WERI-Rb-1 (cell line): ENCODE measurements around the gene COL18A1.

Experiments used
- DNase-seq: peaks from one replicate; pipeline ENCODE4 v3.0.0-alpha.2; 2020
- H3K27ac ChIP-seq: fragments of 250-450 bp; sonication (Bioruptor Pico); 2 replicates; pipeline ENCODE4 v1.5.1; 2020; ENCODE audit warnings: mild to moderate bottlenecking, moderate library complexity
- H3K27me3 ChIP-seq: fragments of 250-450 bp; sonication (Bioruptor Pico); 2 replicates; pipeline ENCODE4 v1.5.1; 2021; ENCODE audit warnings: mild to moderate bottlenecking, low read depth, moderate library complexity; ENCODE audit not compliant: insufficient read depth, severe bottlenecking
- H3K36me3 ChIP-seq: fragments of 250-450 bp; sonication (Bioruptor Pico); 2 replicates; pipeline ENCODE4 v1.5.1; 2020; ENCODE audit warnings: mild to moderate bottlenecking, moderate library complexity
- H3K4me3 ChIP-seq: 2 replicates; pipeline ENCODE4 v1.5.1; 2011; ENCODE audit warnings: low read depth, mild to moderate bottlenecking, control low read depth, low read length
- H3K9me3 ChIP-seq: fragments of 250-450 bp; sonication (Bioruptor Pico); 2 replicates; pipeline ENCODE4 v1.5.1; 2021; ENCODE audit warnings: mild to moderate bottlenecking, moderate library complexity; ENCODE audit not compliant: severe bottlenecking
- TF ChIP-seq, protein P1 (sequence below): IDR thresholded peaks from 2 replicates; pipeline ENCODE4 v1.5.1; 2011; ENCODE audit warnings: low read depth, mild to moderate bottlenecking, control low read depth, inconsistent platforms, low read length

Gene COL18A1

DNA sequence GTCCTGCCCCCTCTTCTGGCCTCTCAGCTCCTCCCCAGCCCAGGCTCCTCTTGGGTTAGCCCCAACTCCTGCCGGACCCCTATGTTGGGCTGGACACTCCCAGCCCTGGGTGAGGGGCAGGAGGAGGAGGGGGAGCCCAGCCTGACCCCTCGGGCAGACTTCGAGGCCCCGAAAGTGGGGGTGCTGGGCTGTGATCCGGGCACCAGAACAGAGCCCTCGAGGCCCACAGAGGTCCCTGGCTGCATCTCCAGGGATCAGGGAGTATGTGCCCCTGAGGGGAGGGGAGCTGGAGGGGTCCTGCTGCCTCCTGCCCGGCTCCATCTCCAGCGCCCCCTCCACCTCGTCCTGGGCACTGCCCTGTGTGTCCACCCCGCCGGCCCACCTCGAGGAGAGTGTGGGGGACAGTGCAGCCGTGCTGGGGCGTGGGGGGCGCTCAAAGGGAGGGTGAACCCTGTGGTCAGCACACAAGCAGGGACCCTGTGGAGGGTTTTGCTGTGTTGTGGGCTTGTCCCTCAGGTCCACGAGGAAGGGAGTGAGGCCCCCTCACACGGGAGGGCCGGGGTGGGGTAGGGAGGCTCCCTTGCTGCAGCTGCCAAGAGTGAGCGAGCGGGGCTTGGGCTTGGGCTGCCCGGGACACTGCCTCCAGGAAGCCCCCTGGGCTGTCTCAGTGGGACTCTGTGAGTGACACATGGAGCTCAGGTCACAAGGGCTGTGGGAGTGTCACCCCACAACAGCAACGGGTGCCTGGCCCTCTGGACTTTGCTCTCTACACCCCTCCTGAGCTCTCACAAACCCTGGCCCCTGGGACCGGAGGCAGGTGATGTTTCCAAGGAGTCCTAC is 54.4 kb downstream of the COL18A1 start:
- TF ChIP-seq, protein P1, sequence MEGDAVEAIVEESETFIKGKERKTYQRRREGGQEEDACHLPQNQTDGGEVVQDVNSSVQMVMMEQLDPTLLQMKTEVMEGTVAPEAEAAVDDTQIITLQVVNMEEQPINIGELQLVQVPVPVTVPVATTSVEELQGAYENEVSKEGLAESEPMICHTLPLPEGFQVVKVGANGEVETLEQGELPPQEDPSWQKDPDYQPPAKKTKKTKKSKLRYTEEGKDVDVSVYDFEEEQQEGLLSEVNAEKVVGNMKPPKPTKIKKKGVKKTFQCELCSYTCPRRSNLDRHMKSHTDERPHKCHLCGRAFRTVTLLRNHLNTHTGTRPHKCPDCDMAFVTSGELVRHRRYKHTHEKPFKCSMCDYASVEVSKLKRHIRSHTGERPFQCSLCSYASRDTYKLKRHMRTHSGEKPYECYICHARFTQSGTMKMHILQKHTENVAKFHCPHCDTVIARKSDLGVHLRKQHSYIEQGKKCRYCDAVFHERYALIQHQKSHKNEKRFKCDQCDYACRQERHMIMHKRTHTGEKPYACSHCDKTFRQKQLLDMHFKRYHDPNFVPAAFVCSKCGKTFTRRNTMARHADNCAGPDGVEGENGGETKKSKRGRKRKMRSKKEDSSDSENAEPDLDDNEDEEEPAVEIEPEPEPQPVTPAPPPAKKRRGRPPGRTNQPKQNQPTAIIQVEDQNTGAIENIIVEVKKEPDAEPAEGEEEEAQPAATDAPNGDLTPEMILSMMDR: no peak
- no peak for DNase-seq
- H3K36me3 ChIP-seq: no peaks in the 10 kb centered on the region
- no peak overlapping the region for H3K4me3 ChIP-seq
- peaks cover 8% of the 10 kb centered on the region for H3K9me3 ChIP-seq
- no peak overlapping the region for H3K27ac ChIP-seq
- H3K27me3 ChIP-seq: no peaks in the 10 kb centered on the region

DNA sequence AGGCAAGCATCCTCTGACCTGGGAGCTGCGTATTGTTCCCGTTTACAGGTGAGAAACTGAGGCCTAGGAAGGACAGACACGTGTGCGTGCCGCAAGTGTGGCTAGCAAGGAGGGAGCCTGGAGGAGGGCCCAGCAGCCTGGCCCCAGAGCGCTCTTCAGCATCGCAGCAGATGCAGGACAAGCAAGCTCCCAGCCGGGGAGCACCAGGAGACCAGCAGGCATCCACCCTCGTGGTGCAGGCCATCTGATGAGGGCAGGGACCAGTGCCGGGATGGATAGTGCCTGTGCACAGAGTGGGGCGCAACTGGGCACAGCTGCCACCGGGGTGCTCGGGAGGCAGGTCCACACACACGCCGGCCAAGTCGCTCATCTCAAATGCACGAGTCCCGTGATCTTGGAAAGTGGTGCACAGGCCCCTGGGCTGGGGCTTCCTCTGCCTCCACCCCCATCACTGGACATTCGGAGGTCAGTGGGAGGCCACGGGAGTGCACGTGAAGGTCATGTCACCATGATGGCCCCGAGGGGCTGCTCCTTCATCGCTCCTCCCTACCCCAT is 55.1 kb downstream of the COL18A1 start:
- Histone ChIP-seq H3K27ac (no peak overlapping the region), H3K4me3 (no peak overlapping the region), H3K36me3 (no peaks in the 10 kb centered on the region), H3K9me3 (peaks cover 8% of the 10 kb centered on the region), H3K27me3 (no peaks in the 10 kb centered on the region)
- no peak for DNase-seq
- TF ChIP-seq, protein P1: no peak

DNA sequence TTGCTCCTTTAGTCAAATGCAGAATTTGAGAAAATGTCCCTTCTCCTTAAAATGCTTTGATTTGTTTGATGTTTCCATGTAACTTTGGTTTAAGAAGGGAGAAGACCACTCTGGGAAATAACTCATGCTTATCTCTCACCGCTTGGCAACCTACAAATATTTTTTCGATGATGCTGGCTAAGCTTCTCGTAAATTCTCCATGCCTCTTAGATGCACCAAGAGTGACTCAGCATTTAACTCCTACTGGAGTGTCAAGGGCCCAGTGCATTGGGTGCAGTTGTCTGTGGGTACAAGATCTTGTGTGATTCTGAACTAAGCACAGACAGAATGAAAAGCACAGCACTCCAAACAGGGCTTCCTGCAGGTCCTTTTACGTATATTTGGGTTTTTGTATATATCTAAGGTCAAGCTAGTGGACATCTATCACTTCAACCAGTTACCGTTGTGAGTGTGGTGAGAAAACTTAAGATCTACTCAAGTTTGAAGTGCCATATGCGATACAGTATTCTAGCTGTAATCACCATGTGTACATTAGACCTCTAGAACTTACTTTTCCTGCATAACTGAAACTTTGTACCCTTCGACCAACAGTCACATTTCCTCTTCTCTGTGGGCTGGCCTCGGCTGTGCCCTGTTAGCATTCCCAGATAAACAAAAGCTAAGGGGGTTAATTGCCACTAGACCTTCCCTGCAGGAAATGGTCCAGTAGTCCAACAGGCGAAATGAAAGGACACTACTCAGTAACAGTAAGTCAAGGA is 55.8 kb downstream of the COL18A1 start:
- Histone ChIP-seq H3K27ac (no peak overlapping the region), H3K4me3 (no peak overlapping the region), H3K36me3 (no peaks in the 10 kb centered on the region), H3K9me3 (peaks cover 8% of the 10 kb centered on the region), H3K27me3 (no peaks in the 10 kb centered on the region)
- DNase-seq: no peak
- TF ChIP-seq, protein P1: no peak

DNA sequence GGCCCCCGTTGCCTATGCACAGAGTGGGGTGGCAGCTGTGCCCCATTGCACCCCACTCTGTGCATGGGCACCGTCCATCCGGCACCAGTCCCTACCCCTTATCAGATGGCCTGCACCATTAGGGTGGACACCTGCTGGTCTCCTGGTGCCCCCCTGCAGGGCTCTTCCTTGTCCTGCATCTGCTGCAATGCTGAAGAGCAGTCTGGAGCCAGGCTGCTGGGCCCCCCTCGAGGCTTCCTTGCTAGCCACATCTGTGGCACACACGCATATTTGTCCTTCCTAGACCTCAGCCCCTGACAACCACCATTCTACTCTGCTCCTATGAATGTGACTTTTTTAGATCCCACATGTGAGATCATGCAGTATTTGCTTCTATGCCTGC is 56.4 kb downstream of the COL18A1 start:
- TF ChIP-seq, protein P1: no peak
- Histone ChIP-seq H3K9me3 (peaks cover 8% of the 10 kb centered on the region), H3K27me3 (no peaks in the 10 kb centered on the region), H3K27ac (no peak overlapping the region), H3K36me3 (no peaks in the 10 kb centered on the region), H3K4me3 (no peak overlapping the region)
- DNase-seq: no peak

DNA sequence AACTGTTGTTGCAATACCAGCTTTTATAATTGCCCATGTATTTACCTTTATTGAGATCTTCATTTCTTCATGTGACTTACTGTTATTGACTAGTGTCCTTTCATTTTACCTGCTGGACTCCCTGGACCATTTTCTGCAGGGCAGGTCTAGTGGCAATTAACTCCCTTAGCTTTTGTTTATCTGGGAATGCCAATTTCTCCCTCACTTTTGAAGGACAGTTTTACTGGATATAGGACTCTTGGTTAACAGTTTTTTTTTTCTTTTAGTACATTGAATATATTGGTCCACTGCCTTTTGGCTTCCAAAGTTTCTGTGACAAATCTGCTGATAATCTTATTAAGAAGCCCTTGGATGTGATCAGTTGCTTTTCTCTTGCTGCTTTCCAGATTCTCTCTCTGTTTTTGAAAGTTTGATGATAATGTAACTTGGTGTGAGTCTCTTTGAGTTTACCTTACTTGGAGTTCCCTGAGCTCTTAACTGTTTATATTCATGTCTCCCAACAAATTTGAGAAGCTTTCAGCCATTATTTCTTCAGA is 56.9 kb downstream of the COL18A1 start:
- H3K36me3 ChIP-seq: no peaks in the 10 kb centered on the region
- no peak for DNase-seq
- no peaks in the 10 kb centered on the region for H3K27me3 ChIP-seq
- no peak overlapping the region for H3K4me3 ChIP-seq
- peaks cover 8% of the 10 kb centered on the region for H3K9me3 ChIP-seq
- H3K27ac ChIP-seq: no peak overlapping the region
- TF ChIP-seq, protein P1: no peak
